Duodenal mucosa (tissue), 2 donors: ENCODE data around the gene BCAS3.

Experiments used
- H3K27ac ChIP-seq: one replicate; pipeline ENCODE4 v1.7.0; 2013; ENCODE audit warnings: low read depth, low read length
- H3K27me3 ChIP-seq, 2 donors: one replicate each; pipeline ENCODE4 v1.7.0; 2013; ENCODE audit warnings: low read length in 2 of 2, control low read depth in 1 of 2; ENCODE audit not compliant: insufficient read depth in 2 of 2, control insufficient read depth in 1 of 2
- H3K36me3 ChIP-seq, 2 donors: one replicate each; pipeline ENCODE4 v1.7.0; 2013; ENCODE audit warnings: low read length in 2 of 2, control low read depth in 1 of 2; ENCODE audit not compliant: insufficient read depth in 2 of 2, control insufficient read depth in 1 of 2
- H3K4me1 ChIP-seq, 2 donors: one replicate each; pipeline ENCODE4 v1.7.0; 2013; ENCODE audit warnings: low read length in 2 of 2, control low read depth in 1 of 2; ENCODE audit not compliant: insufficient read depth in 2 of 2, control insufficient read depth in 1 of 2
- H3K4me3 ChIP-seq, 2 donors: one replicate each; pipeline ENCODE4 v1.7.0; 2013; ENCODE audit warnings: low read length in 2 of 2, low read depth in 1 of 2
- H3K9ac ChIP-seq, 2 donors: one replicate each; pipeline ENCODE4 v1.7.0; 2013; ENCODE audit warnings: low read length in 2 of 2, low read depth in 1 of 2
- H3K9me3 ChIP-seq, 2 donors: one replicate each; pipeline ENCODE4 v1.7.0; 2013; ENCODE audit warnings: low read length in 2 of 2, control low read depth in 1 of 2; ENCODE audit not compliant: control insufficient read depth in 1 of 2

The BCAS3 gene

GRCh38 chr17:61412860-61413660, 735.4 kb downstream of the BCAS3 start:
- H3K9me3 ChIP-seq = no peaks in the 10 kb centered on the region
- peaks cover 31% of the 10 kb centered on the region in 2 donors for H3K27me3 ChIP-seq
- no peak overlapping the region for H3K27ac ChIP-seq
- peak overlapping the region; percentile 47 to 48 for H3K9ac ChIP-seq
- no peaks in the 10 kb centered on the region for H3K36me3 ChIP-seq
- peak overlapping the region; percentile 68 to 70 for H3K4me3 ChIP-seq
- peaks cover 0 to 20% of the 10 kb centered on the region in 2 donors for H3K4me1 ChIP-seq

GRCh38 chr17:61413661-61414126, 736.0 kb downstream of the BCAS3 start:
- Histone ChIP-seq H3K27me3 (peaks cover 24 to 25% of the 10 kb centered on the region in 2 donors), H3K4me1 (peaks cover 0 to 20% of the 10 kb centered on the region in 2 donors), H3K4me3 (no peak overlapping the region), H3K36me3 (no peaks in the 10 kb centered on the region), H3K9ac (peak overlapping the region in 1 of 2 donors; percentile 48), H3K9me3 (no peaks in the 10 kb centered on the region), H3K27ac (no peak overlapping the region)

GRCh38 chr17:61414141-61414935, 736.7 kb downstream of the BCAS3 start:
- H3K36me3 ChIP-seq = no peaks in the 10 kb centered on the region
- H3K4me1 ChIP-seq = peaks cover 0 to 20% of the 10 kb centered on the region in 2 donors
- H3K9ac ChIP-seq = no peak overlapping the region
- H3K9me3 ChIP-seq = no peaks in the 10 kb centered on the region
- H3K27ac ChIP-seq = no peak overlapping the region
- H3K4me3 ChIP-seq = no peak overlapping the region
- peaks cover 19 to 22% of the 10 kb centered on the region in 2 donors for H3K27me3 ChIP-seq

- Histone ChIP-seq H3K27me3 (peaks cover 19 to 23% of the 10 kb centered on the region in 2 donors), H3K9ac (no peak overlapping the region), H3K27ac (no peak overlapping the region), H3K9me3 (no peaks in the 10 kb centered on the region), H3K4me3 (no peak overlapping the region), H3K4me1 (peaks cover 0 to 18% of the 10 kb centered on the region in 2 donors), H3K36me3 (no peaks in the 10 kb centered on the region)
Observed at GRCh38 chr17:61414936-61415251, 737.2 kb downstream of the BCAS3 start.

GRCh38 chr17:61415374-61416210, 737.9 kb downstream of the BCAS3 start:
- Histone ChIP-seq H3K4me1 (peaks cover 0 to 11% of the 10 kb centered on the region in 2 donors), H3K9ac (no peak overlapping the region), H3K27ac (no peak overlapping the region)

GRCh38 chr17:61416211-61416539, 738.5 kb downstream of the BCAS3 start:
- Histone ChIP-seq H3K4me3 (no peak overlapping the region), H3K27ac (no peak overlapping the region), H3K9ac (no peak overlapping the region), H3K27me3 (peaks cover 19 to 20% of the 10 kb centered on the region in 2 donors), H3K9me3 (no peaks in the 10 kb centered on the region), H3K36me3 (no peaks in the 10 kb centered on the region), H3K4me1 (peaks cover 0 to 8% of the 10 kb centered on the region in 2 donors)

More at GRCh38 chr17:61415374-61416210, 737.9 kb downstream of the BCAS3 start:
- Histone ChIP-seq H3K4me3 (no peak overlapping the region), H3K36me3 (no peaks in the 10 kb centered on the region), H3K27me3 (peaks cover 15 to 21% of the 10 kb centered on the region in 2 donors), H3K9me3 (no peaks in the 10 kb centered on the region)

- peaks cover 19 to 22% of the 10 kb centered on the region in 2 donors for H3K27me3 ChIP-seq
- no peak overlapping the region for H3K27ac ChIP-seq
- H3K9me3 ChIP-seq = no peaks in the 10 kb centered on the region
- no peaks in the 10 kb centered on the region for H3K36me3 ChIP-seq
- peak overlapping the region in 1 of 2 donors; percentile 29 for H3K4me3 ChIP-seq
- H3K9ac ChIP-seq = no peak overlapping the region
- H3K4me1 ChIP-seq = peaks cover 0 to 5% of the 10 kb centered on the region in 2 donors
Observed at GRCh38 chr17:61416540-61417363, 739.1 kb downstream of the BCAS3 start.

GRCh38 chr17:61418449-61418848, 740.8 kb downstream of the BCAS3 start:
- Histone ChIP-seq H3K9ac (no peak overlapping the region), H3K27me3 (peaks cover 11 to 28% of the 10 kb centered on the region in 2 donors), H3K4me3 (no peak overlapping the region), H3K27ac (no peak overlapping the region), H3K4me1 (no peaks in the 10 kb centered on the region), H3K9me3 (no peaks in the 10 kb centered on the region), H3K36me3 (no peaks in the 10 kb centered on the region)

- no peaks in the 10 kb centered on the region for H3K4me1 ChIP-seq
- H3K36me3 ChIP-seq = no peaks in the 10 kb centered on the region
- H3K9ac ChIP-seq = no peak overlapping the region
- no peaks in the 10 kb centered on the region for H3K9me3 ChIP-seq
- H3K27ac ChIP-seq = no peak overlapping the region
- peaks cover 9 to 35% of the 10 kb centered on the region in 2 donors for H3K27me3 ChIP-seq
- no peak overlapping the region for H3K4me3 ChIP-seq
Observed at GRCh38 chr17:61419496-61420046, 741.9 kb downstream of the BCAS3 start.
